HCT116 (cell line): ENCODE measurements around the gene OASL. TPM values are rescaled to one million over a fixed set of nuclear protein-coding genes. Genes with fewer than 3 reads are reported as not detected.

Experiments
- ATAC-seq: fragments of 200-7000 bp; cut with Tn5 transposase; 2 replicates; pipeline ENCODE4 v1.9.1; 2020; ENCODE audit warnings: mild to moderate bottlenecking, moderate library complexity
- BruUV-seq: library from RNA; stranded (reverse); fragments of 400-500 nt; replicated peaks from 2 replicates; lab custom pipeline; 2021; lab: Mats Ljungman, UMichigan
- CTCF ChIA-PET: fragments of 300-600 bp; sonication (Branson Sonifier 250); formaldehyde crosslinking; loops from one replicate; lab custom pipeline; 2021; ENCODE audit warnings: antibody characterized with exemption; lab: Charles Lee
- POLR2A ChIA-PET: fragments of 300-600, 350-600 bp; sonication (Branson Sonifier 250); formaldehyde crosslinking; loops from one replicate; lab custom pipeline; 2021; ENCODE audit warnings: antibody characterized with exemption; lab: Charles Lee
- RAD21 ChIA-PET, 2 experiments: fragments of 300-600 bp; sonication (Branson Sonifier 250); formaldehyde crosslinking; loops; one replicate each; lab custom pipeline; 2023; ENCODE audit warnings: low total read pairs in 2 of 2; ENCODE audit not compliant: uncharacterized antibody in 2 of 2, unreplicated experiment in 2 of 2, low non-redundant PET in 1 of 2; lab: Charles Lee
- DNase-seq: peaks from one replicate; pipeline ENCODE4 v3.0.0-alpha.2; 2010; ENCODE audit warnings: low read depth, low spot score
- H2AFZ ChIP-seq: fragments of 200-600 bp; shearing (Covaris generic), sonication (generic); 2 replicates; pipeline ENCODE4 v1.6.1; 2017; ENCODE audit warnings: low read depth, mixed run types, mixed read lengths, antibody characterized with exemption, low read length; ENCODE audit not compliant: poor library complexity, severe bottlenecking
- H3K27ac ChIP-seq: 2 replicates; pipeline ENCODE4 v1.5.1; 2012; ENCODE audit warnings: low read depth, low read length
- H3K27me3 ChIP-seq: fragments of 200-600 bp; sonication (generic); 2 replicates; pipeline ENCODE4 v1.6.1; 2016; ENCODE audit warnings: mixed run types, low read length, mixed read lengths; ENCODE audit not compliant: insufficient read depth
- H3K36me3 ChIP-seq, 2 experiments: fragments of 200-500 bp in 1 of 2; fragments of 200-600 bp in 1 of 2; sonication (Bioruptor generic) in 1 of 2; sonication (generic) in 1 of 2; 2 replicates each; pipeline versions ENCODE4 v1.5.1 to v1.6.1; 2014 to 2016; ENCODE audit warnings: low read length in 2 of 2, inconsistent platforms in 1 of 2, mixed read lengths in 1 of 2, mixed run types in 1 of 2; ENCODE audit not compliant: insufficient read depth in 2 of 2, control insufficient read depth in 1 of 2
- H3K4me1 ChIP-seq, 2 experiments: fragments of 200-600 bp in 1 of 2; sonication (generic) in 1 of 2; 2 replicates each; pipeline versions ENCODE4 v1.5.1 to v1.6.1; 2012 to 2017; ENCODE audit warnings: low read length in 2 of 2, inconsistent platforms in 1 of 2, mild to moderate bottlenecking in 1 of 2, mixed read lengths in 1 of 2, mixed run types in 1 of 2, moderate library complexity in 1 of 2; ENCODE audit not compliant: insufficient read depth in 2 of 2, control insufficient read depth in 1 of 2
- H3K4me2 ChIP-seq: fragments of 200-600 bp; sonication (generic); 2 replicates; pipeline ENCODE4 v1.6.1; 2017; ENCODE audit warnings: mixed run types, low read length, mixed read lengths
- H3K4me3 ChIP-seq, 2 experiments: fragments of 200-600 bp in 1 of 2; sonication (generic) in 1 of 2; replicated peaks in 1 of 2; 2 replicates each; pipeline ENCODE4 v1.5.1; 2011 to 2016; ENCODE audit warnings: low read length in 2 of 2, control low read depth in 1 of 2, low read depth in 1 of 2, mild to moderate bottlenecking in 1 of 2, mixed read lengths in 1 of 2, mixed run types in 1 of 2
- H3K79me2 ChIP-seq: fragments of 200-600 bp; sonication (generic); 2 replicates; pipeline ENCODE4 v1.6.1; 2017; ENCODE audit warnings: mild to moderate bottlenecking, mixed run types, low read length, moderate library complexity, mixed read lengths; ENCODE audit not compliant: insufficient read depth
- H3K9ac ChIP-seq: fragments of 200-600 bp; sonication (generic); 2 replicates; pipeline ENCODE4 v1.6.1; 2016; ENCODE audit warnings: low read length, mixed read lengths
- H3K9me2 ChIP-seq: fragments of 200-600 bp; sonication (generic), shearing (Covaris generic); 2 replicates; pipeline ENCODE4 v1.6.1; 2017; ENCODE audit warnings: mixed run types, mild to moderate bottlenecking, moderate library complexity; ENCODE audit not compliant: insufficient read depth
- H3K9me3 ChIP-seq, 2 experiments: fragments of 200-500 bp in 1 of 2; fragments of 200-600 bp in 1 of 2; sonication (Bioruptor generic) in 1 of 2; sonication (generic) in 1 of 2; 2 replicates each; pipeline ENCODE4 v1.6.1; 2014 to 2017; ENCODE audit warnings: low read length in 2 of 2, mixed read lengths in 2 of 2, inconsistent platforms in 1 of 2, low read depth in 1 of 2, mild to moderate bottlenecking in 1 of 2, mixed run types in 1 of 2, moderate library complexity in 1 of 2; ENCODE audit not compliant: control insufficient read depth in 1 of 2, insufficient read depth in 1 of 2
- H4K20me1 ChIP-seq: fragments of 200-600 bp; sonication (generic), shearing (Covaris generic); 2 replicates; pipeline ENCODE4 v1.6.1; 2017; ENCODE audit warnings: mixed run types, mild to moderate bottlenecking, moderate library complexity; ENCODE audit not compliant: insufficient read depth
- CBX3 ChIP-seq: IDR thresholded peaks from 2 replicates; pipeline ENCODE4 v1.6.1; 2012; ENCODE audit warnings: low read depth
- CTCF ChIP-seq, 3 experiments: fragments of 200-600 bp in 1 of 3; sonication (generic) in 1 of 3; IDR thresholded peaks in 2 of 3; conservative IDR thresholded peaks in 1 of 3; 2 replicates each; pipeline ENCODE4 v1.5.1; 2012 to 2017; ENCODE audit warnings: low read depth in 2 of 3, low read length in 2 of 3, antibody characterized with exemption in 1 of 3, borderline replicate concordance in 1 of 3, control low read depth in 1 of 3, mild to moderate bottlenecking in 1 of 3, mixed read lengths in 1 of 3, mixed run types in 1 of 3, moderate library complexity in 1 of 3; ENCODE audit not compliant: insufficient read depth in 1 of 3
- ELF1 ChIP-seq: IDR thresholded peaks from 2 replicates; pipeline ENCODE4 v1.6.1; 2012; ENCODE audit warnings: low read depth, borderline replicate concordance
- FOSL1 ChIP-seq: IDR thresholded peaks from 2 replicates; pipeline ENCODE4 v1.6.1; 2012; ENCODE audit warnings: low read depth
- POLR2A ChIP-seq: IDR thresholded peaks from 2 replicates; pipeline ENCODE4 v1.7.0; 2011; ENCODE audit warnings: borderline replicate concordance; ENCODE audit not compliant: insufficient read depth, insufficient read length; ENCODE audit errors: extremely low read depth
- POLR2AphosphoS5 ChIP-seq: IDR thresholded peaks from 2 replicates; pipeline ENCODE4 v1.6.1; 2011; ENCODE audit warnings: mild to moderate bottlenecking, low read depth, low read length, moderate library complexity
- RAD21 ChIP-seq: IDR thresholded peaks from 2 replicates; pipeline ENCODE4 v1.6.1; 2012; ENCODE audit warnings: low read depth, mild to moderate bottlenecking
- SP1 ChIP-seq: IDR thresholded peaks from 2 replicates; pipeline ENCODE4 v1.6.1; 2012; ENCODE audit warnings: low read depth
- SRF ChIP-seq: IDR thresholded peaks from 2 replicates; pipeline ENCODE4 v1.6.1; 2012; ENCODE audit warnings: low read depth
- TCF7L2 ChIP-seq: IDR thresholded peaks from 2 replicates; pipeline ENCODE4 v1.7.0; 2011; ENCODE audit warnings: borderline replicate concordance, inconsistent platforms; ENCODE audit not compliant: insufficient read depth, insufficient read length; ENCODE audit errors: extremely low read depth
- ZFX ChIP-seq: fragments of 450-650 bp; IDR thresholded peaks from 2 replicates; pipeline ENCODE4 v1.6.1; 2017
- intact Hi-C: fragments of 100-400 bp; cut with micrococcal nuclease; formaldehyde crosslinking; loops from 2 replicates; pipeline ENCODE4 v1.10.0; 2022
- total RNA-seq: library from RNA; stranded (reverse); gene quantifications from one replicate; pipeline ENCODE4 v1.2.1, GENCODE V29; 2021; ENCODE audit not compliant: unreplicated experiment
- TF ChIP-seq, protein P1 (sequence below): IDR thresholded peaks from 2 replicates; pipeline ENCODE4 v1.6.1; 2012; ENCODE audit warnings: low read depth
- TF ChIP-seq, protein P2 (sequence below): IDR thresholded peaks from 2 replicates; pipeline ENCODE4 v1.6.1; 2012
- TF ChIP-seq, protein P3 (sequence below): IDR thresholded peaks from 2 replicates; pipeline ENCODE4 v1.6.1; 2012

Gene OASL
- total RNA-seq, 1 experiment from 2014 or later: 4.1 TPM

DNA sequence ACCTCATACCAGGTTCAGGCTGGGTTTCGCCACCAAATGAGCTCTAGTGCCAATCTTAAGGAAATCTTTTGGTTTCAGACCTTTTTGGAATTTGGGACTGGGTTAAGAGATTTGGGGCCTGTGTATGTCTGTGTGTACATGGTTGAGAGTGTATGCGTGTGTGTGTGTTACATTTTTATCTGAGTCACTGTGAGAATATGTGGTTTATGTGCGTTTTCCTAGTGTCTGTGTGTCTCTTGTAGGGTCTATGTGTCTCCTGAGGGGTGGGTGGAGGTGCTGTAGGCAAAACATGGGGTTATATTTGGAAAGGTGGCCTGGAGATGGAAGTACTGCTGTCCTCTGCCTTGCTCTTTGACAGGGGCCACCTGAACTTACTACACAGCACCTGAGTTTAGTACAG lies 40.6 kb downstream of the OASL start (continued):
- TF ChIP-seq CTCF (IDR thresholded peaks at IDR 0.05 in 2 of 3, conservative IDR thresholded peaks at IDR 0.05 in 1 of 3; ENCODE audit: borderline replicate concordance in 1 of 3, insufficient read depth in 1 of 3, low read depth in 2 of 3, low read length in 2 of 3) (no peak), SP1 (no peak), TCF7L2 (no peak)
- TF ChIP-seq, protein P1, sequence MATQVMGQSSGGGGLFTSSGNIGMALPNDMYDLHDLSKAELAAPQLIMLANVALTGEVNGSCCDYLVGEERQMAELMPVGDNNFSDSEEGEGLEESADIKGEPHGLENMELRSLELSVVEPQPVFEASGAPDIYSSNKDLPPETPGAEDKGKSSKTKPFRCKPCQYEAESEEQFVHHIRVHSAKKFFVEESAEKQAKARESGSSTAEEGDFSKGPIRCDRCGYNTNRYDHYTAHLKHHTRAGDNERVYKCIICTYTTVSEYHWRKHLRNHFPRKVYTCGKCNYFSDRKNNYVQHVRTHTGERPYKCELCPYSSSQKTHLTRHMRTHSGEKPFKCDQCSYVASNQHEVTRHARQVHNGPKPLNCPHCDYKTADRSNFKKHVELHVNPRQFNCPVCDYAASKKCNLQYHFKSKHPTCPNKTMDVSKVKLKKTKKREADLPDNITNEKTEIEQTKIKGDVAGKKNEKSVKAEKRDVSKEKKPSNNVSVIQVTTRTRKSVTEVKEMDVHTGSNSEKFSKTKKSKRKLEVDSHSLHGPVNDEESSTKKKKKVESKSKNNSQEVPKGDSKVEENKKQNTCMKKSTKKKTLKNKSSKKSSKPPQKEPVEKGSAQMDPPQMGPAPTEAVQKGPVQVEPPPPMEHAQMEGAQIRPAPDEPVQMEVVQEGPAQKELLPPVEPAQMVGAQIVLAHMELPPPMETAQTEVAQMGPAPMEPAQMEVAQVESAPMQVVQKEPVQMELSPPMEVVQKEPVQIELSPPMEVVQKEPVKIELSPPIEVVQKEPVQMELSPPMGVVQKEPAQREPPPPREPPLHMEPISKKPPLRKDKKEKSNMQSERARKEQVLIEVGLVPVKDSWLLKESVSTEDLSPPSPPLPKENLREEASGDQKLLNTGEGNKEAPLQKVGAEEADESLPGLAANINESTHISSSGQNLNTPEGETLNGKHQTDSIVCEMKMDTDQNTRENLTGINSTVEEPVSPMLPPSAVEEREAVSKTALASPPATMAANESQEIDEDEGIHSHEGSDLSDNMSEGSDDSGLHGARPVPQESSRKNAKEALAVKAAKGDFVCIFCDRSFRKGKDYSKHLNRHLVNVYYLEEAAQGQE: no peak

DNA sequence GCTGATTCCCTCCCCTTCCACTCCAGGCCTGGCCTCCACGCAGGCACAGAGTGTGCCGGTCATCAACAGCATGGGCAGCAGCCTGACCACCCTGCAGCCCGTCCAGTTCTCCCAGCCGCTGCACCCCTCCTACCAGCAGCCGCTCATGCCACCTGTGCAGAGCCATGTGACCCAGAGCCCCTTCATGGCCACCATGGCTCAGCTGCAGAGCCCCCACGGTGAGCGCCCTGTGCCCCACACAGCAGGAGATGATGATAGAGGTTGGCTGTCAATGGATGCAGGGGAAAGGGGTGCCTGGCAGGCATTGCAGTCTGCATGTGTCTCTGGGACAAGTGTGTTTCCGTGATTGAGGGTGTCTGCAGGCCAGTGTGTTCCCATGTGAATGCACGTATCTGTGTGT lies 41.6 kb downstream of the OASL start:
- no peak for ATAC-seq
- Histone ChIP-seq H3K9me2 (no peaks in the 10 kb centered on the region), H3K4me1 (no peaks in the 10 kb centered on the region), H4K20me1 (no peaks in the 10 kb centered on the region), H3K79me2 (no peaks in the 10 kb centered on the region), H3K27ac (no peak overlapping the region), H2AFZ (no peak overlapping the region), H3K4me3 (no peak overlapping the region), H3K27me3 (no peaks in the 10 kb centered on the region), H3K9me3 (no peaks in the 10 kb centered on the region), H3K36me3 (no peaks in the 10 kb centered on the region), H3K4me2 (no peak overlapping the region), H3K9ac (no peak overlapping the region)
- intact Hi-C loops: no loop called here
- ChIA-PET POLR2A (no interaction called here), RAD21 (no interaction called here), CTCF (no interaction called here)
- no peak for DNase-seq
- no TSS peak for BruUV-seq
- TF ChIP-seq, protein P2, sequence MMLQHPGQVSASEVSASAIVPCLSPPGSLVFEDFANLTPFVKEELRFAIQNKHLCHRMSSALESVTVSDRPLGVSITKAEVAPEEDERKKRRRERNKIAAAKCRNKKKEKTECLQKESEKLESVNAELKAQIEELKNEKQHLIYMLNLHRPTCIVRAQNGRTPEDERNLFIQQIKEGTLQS: no peak
- TF ChIP-seq, protein P1: no peak
- TF ChIP-seq ZFX (no peak), ELF1 (no peak), POLR2A (no peak), POLR2AphosphoS5 (no peak), CBX3 (no peak), SP1 (no peak), FOSL1 (no peak), SRF (no peak), RAD21 (no peak)
- TF ChIP-seq, protein P3, sequence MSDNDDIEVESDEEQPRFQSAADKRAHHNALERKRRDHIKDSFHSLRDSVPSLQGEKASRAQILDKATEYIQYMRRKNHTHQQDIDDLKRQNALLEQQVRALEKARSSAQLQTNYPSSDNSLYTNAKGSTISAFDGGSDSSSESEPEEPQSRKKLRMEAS: no peak
